IPS-18a (cell line): Measurements from ENCODE around the gene TMX1.

ENCODE experiments used
- H3K27ac ChIP-seq: one replicate; pipeline ENCODE4 v1.5.1; 2013; ENCODE audit warnings: low read length
- H3K27me3 ChIP-seq: one replicate; pipeline ENCODE4 v1.6.1; 2013; ENCODE audit warnings: mild to moderate bottlenecking, low read length; ENCODE audit not compliant: control insufficient read depth, insufficient read depth
- H3K36me3 ChIP-seq: one replicate; pipeline ENCODE4 v1.6.1; 2013; ENCODE audit warnings: low read depth, low read length; ENCODE audit not compliant: control insufficient read depth
- H3K4me1 ChIP-seq: one replicate; pipeline ENCODE4 v1.6.1; 2013; ENCODE audit warnings: low read depth, low read length; ENCODE audit not compliant: control insufficient read depth
- H3K4me3 ChIP-seq: one replicate; pipeline ENCODE4 v1.5.1; 2013; ENCODE audit warnings: low read length
- H3K9ac ChIP-seq: one replicate; pipeline ENCODE4 v1.6.1; 2013; ENCODE audit warnings: mild to moderate bottlenecking, low read length, moderate library complexity
- H3K9me3 ChIP-seq: one replicate; pipeline ENCODE4 v1.6.1; 2013; ENCODE audit warnings: low read depth, low read length; ENCODE audit not compliant: control insufficient read depth

TMX1 gene

GRCh38 chr14:51277753-51278415 lies 37.8 kb downstream of the TMX1 start:
- Histone ChIP-seq H3K36me3 (no peaks in the 10 kb centered on the region), H3K9me3 (no peaks in the 10 kb centered on the region), H3K9ac (no peak overlapping the region), H3K27me3 (no peaks in the 10 kb centered on the region), H3K4me1 (peaks cover 6% of the 10 kb centered on the region), H3K27ac (no peak overlapping the region), H3K4me3 (no peak overlapping the region)

GRCh38 chr14:51282517-51282916 lies 42.5 kb downstream of the TMX1 start:
- no peaks in the 10 kb centered on the region for H3K36me3 ChIP-seq
- no peaks in the 10 kb centered on the region for H3K27me3 ChIP-seq
- no peaks in the 10 kb centered on the region for H3K4me1 ChIP-seq
- no peak overlapping the region for H3K4me3 ChIP-seq
- H3K9me3 ChIP-seq, result no peaks in the 10 kb centered on the region
- H3K9ac ChIP-seq, result no peak overlapping the region
- no peak overlapping the region for H3K27ac ChIP-seq

GRCh38 chr14:51283402-51284085 lies 43.5 kb downstream of the TMX1 start:
- Histone ChIP-seq H3K27me3 (no peaks in the 10 kb centered on the region), H3K9me3 (no peaks in the 10 kb centered on the region), H3K27ac (no peak overlapping the region), H3K36me3 (no peaks in the 10 kb centered on the region), H3K4me1 (no peaks in the 10 kb centered on the region), H3K9ac (no peak overlapping the region), H3K4me3 (no peak overlapping the region)

- H3K27ac ChIP-seq, result no peak overlapping the region
- H3K4me1 ChIP-seq, result no peaks in the 10 kb centered on the region
- H3K9ac ChIP-seq, result no peak overlapping the region
- H3K36me3 ChIP-seq, result no peaks in the 10 kb centered on the region
- H3K9me3 ChIP-seq, result no peaks in the 10 kb centered on the region
- H3K4me3 ChIP-seq, result no peak overlapping the region
- H3K27me3 ChIP-seq, result no peaks in the 10 kb centered on the region
These were observed 44.2 kb downstream of the TMX1 start for GRCh38 chr14:51284241-51284640.

- Histone ChIP-seq H3K9me3 (no peaks in the 10 kb centered on the region), H3K4me3 (no peak overlapping the region), H3K27ac (no peak overlapping the region), H3K36me3 (no peaks in the 10 kb centered on the region), H3K9ac (no peak overlapping the region), H3K27me3 (no peaks in the 10 kb centered on the region), H3K4me1 (no peaks in the 10 kb centered on the region)
These were observed 45.1 kb downstream of the TMX1 start for GRCh38 chr14:51285120-51285519.

- no peaks in the 10 kb centered on the region for H3K4me1 ChIP-seq
- H3K9ac ChIP-seq, result no peak overlapping the region
- no peaks in the 10 kb centered on the region for H3K9me3 ChIP-seq
- H3K36me3 ChIP-seq, result no peaks in the 10 kb centered on the region
- no peaks in the 10 kb centered on the region for H3K27me3 ChIP-seq
- no peak overlapping the region for H3K4me3 ChIP-seq
- no peak overlapping the region for H3K27ac ChIP-seq
These were observed 49.1 kb downstream of the TMX1 start for GRCh38 chr14:51289169-51289568.

GRCh38 chr14:51290132-51290531 lies 50.1 kb downstream of the TMX1 start:
- H3K4me1 ChIP-seq, result no peaks in the 10 kb centered on the region
- no peaks in the 10 kb centered on the region for H3K27me3 ChIP-seq
- H3K36me3 ChIP-seq, result no peaks in the 10 kb centered on the region
- H3K27ac ChIP-seq, result no peak overlapping the region
- no peak overlapping the region for H3K4me3 ChIP-seq
- H3K9ac ChIP-seq, result no peak overlapping the region
- H3K9me3 ChIP-seq, result no peaks in the 10 kb centered on the region

- Histone ChIP-seq H3K4me3 (no peak overlapping the region), H3K4me1 (no peaks in the 10 kb centered on the region), H3K9me3 (no peaks in the 10 kb centered on the region), H3K36me3 (no peaks in the 10 kb centered on the region), H3K27me3 (no peaks in the 10 kb centered on the region), H3K27ac (no peak overlapping the region), H3K9ac (no peak overlapping the region)
These were observed 51.0 kb downstream of the TMX1 start for GRCh38 chr14:51291016-51291415.

GRCh38 chr14:51293149-51293911 lies 53.3 kb downstream of the TMX1 start:
- Histone ChIP-seq H3K27me3 (no peaks in the 10 kb centered on the region), H3K4me1 (no peaks in the 10 kb centered on the region), H3K27ac (no peak overlapping the region), H3K4me3 (no peak overlapping the region), H3K9ac (no peak overlapping the region), H3K9me3 (no peaks in the 10 kb centered on the region), H3K36me3 (no peaks in the 10 kb centered on the region)

- H3K4me1 ChIP-seq, result no peaks in the 10 kb centered on the region
- H3K9me3 ChIP-seq, result no peaks in the 10 kb centered on the region
- H3K9ac ChIP-seq, result no peak overlapping the region
- H3K27me3 ChIP-seq, result no peaks in the 10 kb centered on the region
- H3K27ac ChIP-seq, result no peak overlapping the region
- H3K4me3 ChIP-seq, result no peak overlapping the region
- H3K36me3 ChIP-seq, result no peaks in the 10 kb centered on the region
These were observed 53.9 kb downstream of the TMX1 start for GRCh38 chr14:51293912-51294389.

- no peaks in the 10 kb centered on the region for H3K4me1 ChIP-seq
- no peak overlapping the region for H3K4me3 ChIP-seq
- H3K9me3 ChIP-seq, result no peaks in the 10 kb centered on the region
- H3K27ac ChIP-seq, result no peak overlapping the region
- no peak overlapping the region for H3K9ac ChIP-seq
- H3K27me3 ChIP-seq, result no peaks in the 10 kb centered on the region
- H3K36me3 ChIP-seq, result no peaks in the 10 kb centered on the region
These were observed 55.0 kb downstream of the TMX1 start for GRCh38 chr14:51294951-51295525.
